Vagina (tissue), 2 donors: ENCODE data around the gene APLNR.

Experiments used
- CTCF ChIP-seq, 3 experiments: fragments of 450-650 bp in 2 of 3; fragments of 200-600 bp in 1 of 3; sonication (generic) in 1 of 3; IDR thresholded peaks; one replicate each; pipeline ENCODE4 v1.5.1; 2017 to 2019; ENCODE audit warnings: antibody characterized with exemption in 3 of 3, mild to moderate bottlenecking in 2 of 3, moderate library complexity in 2 of 3
- POLR2AphosphoS5 ChIP-seq, 2 donors: sonication (generic); formaldehyde crosslinking; IDR thresholded peaks; one replicate each; pipeline ENCODE4 v1.9.0; 2017; ENCODE audit warnings: antibody characterized with exemption in 2 of 2, mild to moderate bottlenecking in 2 of 2, low read depth in 1 of 2; ENCODE audit not compliant: insufficient read depth in 1 of 2

GRCh38 chr11:57263351-57263750 is 26.3 kb upstream of the APLNR start:
- TF ChIP-seq CTCF (IDR thresholded peaks at IDR 0.05) (no peak), POLR2AphosphoS5 (IDR thresholded peaks at IDR 0.05; ENCODE audit: insufficient read depth in 1 of 2, low read depth in 1 of 2) (no peak)
